ENCODE results near the gene SMOC1.

SMOC1 gene

GRCh38 chr14:69868363-69868963 lies 10.8 kb upstream of the SMOC1 start:
- Histone ChIP-seq H3K18ac (ENCODE audit: low read length) (no peak overlapping the region), H3K36me3 (ENCODE audit: control insufficient read depth, insufficient read depth, low read length) (no peaks in the 10 kb centered on the region), H3K79me2 (ENCODE audit: control insufficient read depth, insufficient read depth, low read length) (no peaks in the 10 kb centered on the region), H3K4me1 (ENCODE audit: control insufficient read depth, low read depth, low read length) (no peaks in the 10 kb centered on the region), H3K56ac (ENCODE audit: low read length) (no peak overlapping the region), H4K5ac (ENCODE audit: low read length) (no peak overlapping the region), H3K27me3 (ENCODE audit: insufficient read depth, low read length, poor library complexity) (no peaks in the 10 kb centered on the region), H3K23ac (ENCODE audit: low read length) (no peak overlapping the region), H4K8ac (ENCODE audit: low read depth, low read length) (no peak overlapping the region), H2BK15ac (replicated peaks; ENCODE audit: low read depth) (no peak overlapping the region), H2BK5ac (ENCODE audit: low read length) (no peak overlapping the region), H2AK5ac (ENCODE audit: low read length) (no peak overlapping the region), H3K4ac (ENCODE audit: low read depth, low read length) (no peak overlapping the region), H3K79me1 (ENCODE audit: low read length) (no peaks in the 10 kb centered on the region), H3K4me3 (ENCODE audit: low read length) (no peak overlapping the region), H3K9ac (ENCODE audit: low read length) (no peak overlapping the region), H3K4me2 (ENCODE audit: low read length) (no peak overlapping the region), H3K27ac (ENCODE audit: low read depth, low read length) (no peak overlapping the region), H2BK120ac (ENCODE audit: low read depth, low read length) (no peak overlapping the region)
- no CpG with 5 or more reads among the region's 5 CpGs for WGBS (ENCODE audit: extremely low coverage, insufficient coverage, low lambda C conversion rate)
- DNase-seq, result no peak

DNA sequence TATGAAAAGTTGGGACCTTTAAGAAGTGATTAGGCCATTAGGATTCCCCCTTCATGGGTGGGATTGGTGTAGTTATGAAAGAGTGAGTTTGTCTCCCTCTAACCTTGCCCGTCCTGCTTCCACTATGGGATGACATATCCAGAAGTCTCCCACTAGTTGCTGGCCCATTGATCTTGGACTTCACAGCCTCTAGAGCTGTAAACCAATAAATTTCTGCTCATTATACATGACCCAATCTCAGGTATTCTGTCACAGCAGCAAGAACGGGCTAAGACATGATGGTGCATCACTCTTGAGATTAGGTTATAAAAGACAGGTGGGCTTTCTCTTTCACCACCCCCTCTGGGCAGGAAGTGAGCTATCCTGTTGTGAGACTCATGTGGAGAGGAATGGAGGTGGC lies 8.6 kb upstream of the SMOC1 start:
- Histone ChIP-seq H3K23ac (ENCODE audit: low read length) (no peak overlapping the region), H3K18ac (ENCODE audit: low read length) (no peak overlapping the region), H3K4me1 (ENCODE audit: control insufficient read depth, low read depth, low read length) (no peaks in the 10 kb centered on the region), H2AK5ac (ENCODE audit: low read length) (no peak overlapping the region), H3K4me3 (ENCODE audit: low read length) (no peak overlapping the region), H3K56ac (ENCODE audit: low read length) (no peak overlapping the region), H3K79me2 (ENCODE audit: control insufficient read depth, insufficient read depth, low read length) (no peaks in the 10 kb centered on the region), H2BK15ac (replicated peaks; ENCODE audit: low read depth) (no peak overlapping the region), H3K27ac (ENCODE audit: low read depth, low read length) (no peak overlapping the region), H3K36me3 (ENCODE audit: control insufficient read depth, insufficient read depth, low read length) (no peaks in the 10 kb centered on the region), H3K9ac (ENCODE audit: low read length) (no peak overlapping the region), H3K27me3 (ENCODE audit: insufficient read depth, low read length, poor library complexity) (no peaks in the 10 kb centered on the region), H2BK5ac (ENCODE audit: low read length) (no peak overlapping the region), H2BK120ac (ENCODE audit: low read depth, low read length) (no peak overlapping the region), H4K5ac (ENCODE audit: low read length) (no peak overlapping the region), H3K4me2 (ENCODE audit: low read length) (no peak overlapping the region), H3K4ac (ENCODE audit: low read depth, low read length) (no peak overlapping the region), H3K79me1 (ENCODE audit: low read length) (no peaks in the 10 kb centered on the region), H4K8ac (ENCODE audit: low read depth, low read length) (no peak overlapping the region)
- DNase-seq, result no peak
- WGBS (ENCODE audit: extremely low coverage, insufficient coverage, low lambda C conversion rate), result no CpG with 5 or more reads among the region's 2 CpGs

GRCh38 chr14:69873877-69874780 lies 5.1 kb upstream of the SMOC1 start:
- no peak for DNase-seq
- Histone ChIP-seq H2BK5ac (ENCODE audit: low read length) (no peak overlapping the region), H3K9ac (ENCODE audit: low read length) (no peak overlapping the region), H3K27ac (ENCODE audit: low read depth, low read length) (no peak overlapping the region), H4K8ac (ENCODE audit: low read depth, low read length) (no peak overlapping the region), H2BK15ac (replicated peaks; ENCODE audit: low read depth) (no peak overlapping the region), H2BK120ac (ENCODE audit: low read depth, low read length) (no peak overlapping the region), H3K79me2 (ENCODE audit: control insufficient read depth, insufficient read depth, low read length) (no peaks in the 10 kb centered on the region), H3K4me1 (ENCODE audit: control insufficient read depth, low read depth, low read length) (no peaks in the 10 kb centered on the region), H3K4ac (ENCODE audit: low read depth, low read length) (no peak overlapping the region), H3K4me3 (ENCODE audit: low read length) (no peak overlapping the region), H3K36me3 (ENCODE audit: control insufficient read depth, insufficient read depth, low read length) (no peaks in the 10 kb centered on the region), H3K79me1 (ENCODE audit: low read length) (no peaks in the 10 kb centered on the region), H3K23ac (ENCODE audit: low read length) (no peak overlapping the region), H2AK5ac (ENCODE audit: low read length) (no peak overlapping the region), H3K56ac (ENCODE audit: low read length) (no peak overlapping the region), H3K18ac (ENCODE audit: low read length) (no peak overlapping the region), H3K27me3 (ENCODE audit: insufficient read depth, low read length, poor library complexity) (peaks cover 7% of the 10 kb centered on the region), H3K4me2 (ENCODE audit: low read length) (no peak overlapping the region), H4K5ac (ENCODE audit: low read length) (no peak overlapping the region)
- WGBS (ENCODE audit: extremely low coverage, insufficient coverage, low lambda C conversion rate), result no CpG with 5 or more reads among the region's 5 CpGs

DNA sequence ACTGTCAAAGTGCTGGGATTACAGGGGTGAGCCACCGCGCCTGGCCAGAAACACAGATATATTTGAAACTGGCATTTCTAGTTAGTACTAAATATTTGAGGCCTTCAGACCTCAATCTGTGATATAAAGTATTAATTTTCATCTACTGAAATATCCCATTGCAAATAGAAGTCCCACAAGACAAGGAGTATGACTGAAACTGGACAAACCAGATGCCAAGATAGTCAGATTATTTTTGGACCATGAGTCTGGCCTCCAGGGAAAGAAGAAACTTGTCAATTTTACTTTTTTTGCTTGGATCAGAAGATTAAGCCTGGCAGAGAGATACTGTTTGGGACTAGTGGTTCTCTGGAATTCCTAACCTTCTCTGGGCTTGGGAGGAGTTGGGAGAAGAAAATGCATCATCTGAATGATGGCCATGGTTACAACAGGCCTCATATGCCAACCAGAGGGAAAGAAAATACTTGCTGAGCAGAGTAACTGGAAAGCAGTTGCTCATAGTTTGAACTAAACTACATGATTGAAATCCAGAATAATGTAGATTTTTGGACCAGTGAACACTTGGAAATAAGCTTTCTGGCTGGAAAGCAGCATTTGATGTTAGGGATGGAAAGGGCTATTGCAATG lies 2.9 kb upstream of the SMOC1 start:
- Histone ChIP-seq H3K4me1 (ENCODE audit: control insufficient read depth, low read depth, low read length) (no peaks in the 10 kb centered on the region), H4K5ac (ENCODE audit: low read length) (no peak overlapping the region), H3K36me3 (ENCODE audit: control insufficient read depth, insufficient read depth, low read length) (no peaks in the 10 kb centered on the region), H3K27me3 (ENCODE audit: insufficient read depth, low read length, poor library complexity) (peaks cover 17% of the 10 kb centered on the region), H3K4me3 (ENCODE audit: low read length) (no peak overlapping the region), H3K18ac (ENCODE audit: low read length) (no peak overlapping the region), H3K56ac (ENCODE audit: low read length) (no peak overlapping the region), H2BK120ac (ENCODE audit: low read depth, low read length) (no peak overlapping the region), H3K27ac (ENCODE audit: low read depth, low read length) (no peak overlapping the region), H3K4me2 (ENCODE audit: low read length) (no peak overlapping the region), H2BK5ac (ENCODE audit: low read length) (no peak overlapping the region), H3K23ac (ENCODE audit: low read length) (no peak overlapping the region), H3K79me2 (ENCODE audit: control insufficient read depth, insufficient read depth, low read length) (no peaks in the 10 kb centered on the region), H3K79me1 (ENCODE audit: low read length) (no peaks in the 10 kb centered on the region), H2BK15ac (replicated peaks; ENCODE audit: low read depth) (no peak overlapping the region), H3K4ac (ENCODE audit: low read depth, low read length) (no peak overlapping the region), H4K8ac (ENCODE audit: low read depth, low read length) (no peak overlapping the region), H3K9ac (ENCODE audit: low read length) (no peak overlapping the region), H2AK5ac (ENCODE audit: low read length) (no peak overlapping the region)
- DNase-seq, result no peak
- WGBS (ENCODE audit: extremely low coverage, insufficient coverage, low lambda C conversion rate), result no CpG with 5 or more reads among the region's 2 CpGs

GRCh38 chr14:69876848-69877306 lies 2.3 kb upstream of the SMOC1 start:
- no peak for DNase-seq
- Histone ChIP-seq H3K4me3 (ENCODE audit: low read length) (no peak overlapping the region), H3K4me1 (ENCODE audit: control insufficient read depth, low read depth, low read length) (no peaks in the 10 kb centered on the region), H4K5ac (ENCODE audit: low read length) (no peak overlapping the region), H2AK5ac (ENCODE audit: low read length) (no peak overlapping the region), H3K9ac (ENCODE audit: low read length) (no peak overlapping the region), H3K56ac (ENCODE audit: low read length) (no peak overlapping the region), H2BK5ac (ENCODE audit: low read length) (no peak overlapping the region), H3K4me2 (ENCODE audit: low read length) (no peak overlapping the region), H4K8ac (ENCODE audit: low read depth, low read length) (no peak overlapping the region), H2BK120ac (ENCODE audit: low read depth, low read length) (no peak overlapping the region), H3K18ac (ENCODE audit: low read length) (no peak overlapping the region), H3K23ac (ENCODE audit: low read length) (no peak overlapping the region), H3K79me2 (ENCODE audit: control insufficient read depth, insufficient read depth, low read length) (no peaks in the 10 kb centered on the region), H3K27ac (ENCODE audit: low read depth, low read length) (no peak overlapping the region), H3K79me1 (ENCODE audit: low read length) (no peaks in the 10 kb centered on the region), H3K4ac (ENCODE audit: low read depth, low read length) (no peak overlapping the region), H2BK15ac (replicated peaks; ENCODE audit: low read depth) (no peak overlapping the region), H3K27me3 (ENCODE audit: insufficient read depth, low read length, poor library complexity) (peaks cover 17% of the 10 kb centered on the region), H3K36me3 (ENCODE audit: control insufficient read depth, insufficient read depth, low read length) (no peaks in the 10 kb centered on the region)
- no CpG with 5 or more reads among the region's 3 CpGs for WGBS (ENCODE audit: extremely low coverage, insufficient coverage, low lambda C conversion rate)

Measured in mesendoderm (in vitro differentiated cells).